OCI-LY7 (cell line): ENCODE measurements around the gene SNRK. TPM values are rescaled to one million over a fixed set of nuclear protein-coding genes. Genes with fewer than 3 reads are reported as not detected.

Experiments
- BruUV-seq: library from RNA; stranded (reverse); fragments of 400-500 nt; replicated peaks from 2 replicates; lab custom pipeline; 2021; lab: Mats Ljungman, UMichigan
- CTCF ChIA-PET: fragments of 300-600 bp; sonication (Branson Sonifier 250); formaldehyde crosslinking; loops from one replicate; lab custom pipeline; 2022; ENCODE audit warnings: antibody characterized with exemption; ENCODE audit not compliant: unreplicated experiment; lab: Charles Lee
- POLR2A ChIA-PET: fragments of 300-600 bp; sonication (Branson Sonifier 250); formaldehyde crosslinking; loops from one replicate; lab custom pipeline; 2022; ENCODE audit warnings: antibody characterized with exemption; lab: Charles Lee
- DNase-seq: peaks from one replicate; pipeline ENCODE4 v3.0.0-alpha.2; 2015; ENCODE audit warnings: low spot score
- H2AFZ ChIP-seq: fragments of 200-600 bp; sonication (generic), shearing (Covaris generic); 2 replicates; pipeline ENCODE4 v1.6.1; 2014; ENCODE audit warnings: mild to moderate bottlenecking, antibody characterized with exemption, low read length, moderate library complexity
- H3K27ac ChIP-seq: fragments of 200-600 bp; sonication (generic); 2 replicates; pipeline ENCODE4 v1.5.1; 2014; ENCODE audit warnings: mixed run types, low read depth, mild to moderate bottlenecking, moderate library complexity, low read length, inconsistent platforms; ENCODE audit not compliant: poor library complexity, severe bottlenecking
- H3K36me3 ChIP-seq: fragments of 200-600 bp; sonication (generic); 2 replicates; pipeline ENCODE4 v1.6.1; 2014; ENCODE audit warnings: mild to moderate bottlenecking, antibody characterized with exemption, low read length, moderate library complexity, mixed read lengths; ENCODE audit not compliant: insufficient read depth
- H3K4me1 ChIP-seq: fragments of 200-600 bp; sonication (generic); 2 replicates; pipeline ENCODE4 v1.5.1; 2014; ENCODE audit warnings: mild to moderate bottlenecking, low read length; ENCODE audit not compliant: insufficient read depth, poor library complexity, severe bottlenecking
- H3K4me2 ChIP-seq: fragments of 200-600 bp; sonication (generic); 2 replicates; pipeline ENCODE4 v1.6.1; 2014; ENCODE audit warnings: mild to moderate bottlenecking, low read length
- H3K4me3 ChIP-seq: fragments of 200-600 bp; sonication (generic); 2 replicates; pipeline ENCODE4 v1.5.1; 2014; ENCODE audit warnings: mild to moderate bottlenecking, low read depth, low read length; ENCODE audit not compliant: poor library complexity, severe bottlenecking
- H3K79me2 ChIP-seq: fragments of 200-600 bp; sonication (generic); 2 replicates; pipeline ENCODE4 v1.6.1; 2016; ENCODE audit warnings: low read depth, mild to moderate bottlenecking, low read length, moderate library complexity, mixed read lengths; ENCODE audit not compliant: insufficient read depth
- H3K9me2 ChIP-seq: fragments of 200-600 bp; sonication (generic); 2 replicates; pipeline ENCODE4 v1.6.1; 2016; ENCODE audit warnings: mild to moderate bottlenecking, low read length, mixed read lengths; ENCODE audit not compliant: insufficient read depth
- H3K9me3 ChIP-seq: fragments of 200-600 bp; sonication (generic); 2 replicates; pipeline ENCODE4 v1.6.1; 2014; ENCODE audit warnings: mild to moderate bottlenecking, mixed run types, low read length, mixed read lengths
- H4K20me1 ChIP-seq: fragments of 200-600 bp; sonication (generic); 2 replicates; pipeline ENCODE4 v1.6.1; 2014; ENCODE audit warnings: mild to moderate bottlenecking, antibody characterized with exemption, low read length, moderate library complexity, mixed read lengths; ENCODE audit not compliant: insufficient read depth
- CTCF ChIP-seq: fragments of 200-600 bp; sonication (generic); conservative IDR thresholded peaks from 2 replicates; pipeline ENCODE4 v1.5.1; 2014; ENCODE audit warnings: mild to moderate bottlenecking, antibody characterized with exemption, low read length, moderate library complexity, mixed read lengths
- EZH2phosphoT487 ChIP-seq: fragments of 200-600 bp; sonication (generic); IDR thresholded peaks from 2 replicates; pipeline ENCODE4 v1.6.1; 2018; ENCODE audit warnings: low read depth, borderline replicate concordance, mild to moderate bottlenecking, mixed run types, antibody characterized with exemption, low read length, moderate library complexity, mixed read lengths
- intact Hi-C: fragments of 100-400 bp; cut with micrococcal nuclease; formaldehyde crosslinking; loops from one replicate; pipeline ENCODE4 v1.10.0; 2022; ENCODE audit not compliant: unreplicated experiment
- total RNA-seq, 2 experiments: library from RNA; depleted of rRNA in 1 of 2; stranded (reverse); fragments of >200 nt in 1 of 2; shearing (Covaris generic) in 1 of 2; gene quantifications; 2 replicates each; pipeline ENCODE4 v1.2.3, GENCODE V29; 2014 to 2022

Gene SNRK
- total RNA-seq, 2 experiments from 2014 or later = 15.5 TPM

GRCh38 chr3:43343815-43344214 lies 57.5 kb downstream of the SNRK start:
- no peaks in the 10 kb centered on the region for H3K4me1 ChIP-seq
- no TSS peak for BruUV-seq
- H3K9me2 ChIP-seq = no peaks in the 10 kb centered on the region
- H3K79me2 ChIP-seq = no peaks in the 10 kb centered on the region
- no peak overlapping the region for H2AFZ ChIP-seq
- CTCF ChIA-PET = no interaction called here
- POLR2A ChIA-PET = no interaction called here
- no peak overlapping the region for H3K27ac ChIP-seq
- peaks cover 5% of the 10 kb centered on the region; the same call in 1 of the 2 replicates for H3K9me3 ChIP-seq
- H3K4me2 ChIP-seq = no peak overlapping the region
- no peak for TF ChIP-seq EZH2phosphoT487
- TF ChIP-seq CTCF = no peak
- no peak for DNase-seq
- H4K20me1 ChIP-seq = no peaks in the 10 kb centered on the region
- no peak overlapping the region for H3K4me3 ChIP-seq
- intact Hi-C loops = no loop called here
- peaks cover 77% of the 10 kb centered on the region for H3K36me3 ChIP-seq

GRCh38 chr3:43344520-43344919 lies 58.2 kb downstream of the SNRK start:
- CTCF ChIA-PET = no interaction called here
- Histone ChIP-seq H3K4me2 (no peak overlapping the region), H2AFZ (no peak overlapping the region), H3K4me1 (no peaks in the 10 kb centered on the region), H3K27ac (no peak overlapping the region), H3K4me3 (no peak overlapping the region), H3K9me3 (no peaks in the 10 kb centered on the region), H3K9me2 (no peaks in the 10 kb centered on the region), H3K79me2 (no peaks in the 10 kb centered on the region), H4K20me1 (no peaks in the 10 kb centered on the region), H3K36me3 (peaks cover 78% of the 10 kb centered on the region)
- intact Hi-C loops = no loop called here
- POLR2A ChIA-PET = interaction anchor here (1.6 kb wide), 1 partner anchor 11 kb away, joined by 6 read pairs; no protein-coding TSS in a partner anchor
- TF ChIP-seq CTCF (no peak), EZH2phosphoT487 (no peak)
- no TSS peak for BruUV-seq
- DNase-seq = no peak

GRCh38 chr3:43345246-43345645 lies 58.9 kb downstream of the SNRK start:
- peaks cover 78% of the 10 kb centered on the region for H3K36me3 ChIP-seq
- H3K9me3 ChIP-seq = no peaks in the 10 kb centered on the region
- ChIA-PET POLR2A (interaction anchor here (1.6 kb wide), 1 partner anchor 12 kb away, joined by 6 read pairs; no protein-coding TSS in a partner anchor), CTCF (no interaction called here)
- intact Hi-C loops = no loop called here
- no peaks in the 10 kb centered on the region for H3K4me1 ChIP-seq
- no peaks in the 10 kb centered on the region for H3K9me2 ChIP-seq
- no peak for DNase-seq
- no peak overlapping the region for H3K4me3 ChIP-seq
- no peak overlapping the region for H3K27ac ChIP-seq
- no peaks in the 10 kb centered on the region for H4K20me1 ChIP-seq
- no peak overlapping the region for H3K4me2 ChIP-seq
- no peaks in the 10 kb centered on the region for H3K79me2 ChIP-seq
- TF ChIP-seq EZH2phosphoT487 (no peak), CTCF (no peak)
- BruUV-seq = no TSS peak
- no peak overlapping the region for H2AFZ ChIP-seq
